NCI-H187 (cell line): Measurements from ENCODE around the gene GRIPAP1.

Experiments
- DNase-seq, 2 experiments: peaks; one replicate each; lab custom pipeline; 2025; lab: John Stamatoyannopoulos, UW

The GRIPAP1 gene

DNA sequence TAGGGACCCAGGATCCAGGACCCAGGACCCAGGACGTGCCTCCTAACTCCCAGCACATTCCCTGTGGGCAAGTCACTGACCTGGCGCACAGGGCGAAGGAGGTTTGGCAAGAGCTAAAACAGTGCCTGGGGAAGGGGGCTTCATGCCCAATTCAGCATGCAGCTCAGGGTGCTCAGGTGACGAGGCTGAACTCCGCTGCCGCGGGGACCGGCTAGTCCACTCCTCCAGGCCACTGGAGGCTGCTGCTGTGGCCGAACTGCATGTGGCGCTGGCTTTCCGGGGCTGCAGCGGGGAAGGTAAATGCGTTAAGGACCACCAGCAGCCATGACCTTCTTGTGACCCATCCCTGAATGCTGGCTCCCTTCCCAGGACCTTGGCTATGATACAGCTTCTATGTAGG is 78.3 kb downstream of the GRIPAP1 start:
- DNase-seq: no peak
